Measurements from ENCODE around the gene MGRN1. TPM values are rescaled to one million over a fixed set of nuclear protein-coding genes. Genes with fewer than 3 reads are reported as not detected.

Gene MGRN1
- 31.4 and 37.7 TPM in 2 replicates for total RNA-seq

DNA sequence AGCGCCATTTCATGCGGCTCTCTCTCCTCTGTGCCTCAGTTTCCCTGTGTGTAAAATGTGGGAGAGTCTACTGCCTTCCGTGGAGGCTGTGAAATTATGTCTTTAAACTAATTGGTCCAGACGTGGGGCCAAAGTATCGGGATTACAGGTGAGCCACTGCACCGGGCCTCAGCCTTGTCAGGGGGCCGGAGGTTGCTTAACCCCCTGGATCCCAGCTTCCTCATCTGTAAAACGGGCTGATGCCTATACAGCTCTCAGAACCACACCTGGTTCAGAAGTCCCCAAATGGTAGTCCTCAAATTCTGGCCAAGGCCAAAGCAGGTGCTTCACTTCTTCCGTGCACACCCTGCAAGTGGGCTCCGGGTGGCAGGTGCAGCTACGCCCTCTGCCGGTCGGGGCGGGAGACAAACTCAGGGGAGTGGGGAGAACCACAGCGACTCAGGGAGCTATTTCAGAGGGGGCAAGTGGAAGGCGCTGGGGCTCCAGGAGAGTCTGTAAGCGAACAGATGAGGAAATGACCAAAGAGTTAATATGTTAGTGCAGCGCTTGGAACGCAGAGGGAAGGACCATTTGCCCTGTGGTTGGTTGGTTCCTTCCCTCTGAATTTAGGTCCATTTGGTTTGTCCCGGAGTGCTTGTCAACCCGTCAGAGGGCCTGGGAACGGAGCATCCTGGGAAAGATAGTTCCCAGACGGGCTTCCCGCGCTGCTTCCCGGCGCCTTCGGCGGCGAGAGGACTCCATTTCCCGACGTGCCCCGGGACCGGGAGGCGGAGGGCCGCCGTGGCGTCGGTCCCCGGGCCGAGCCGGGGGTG, at the start of gene MGRN1:
Gene MGRN1 (plus strand): TSS at position 812 of the 812 bp plus-strand sequence. CDS start 135 bp downstream, outside the sequence.

DNA sequence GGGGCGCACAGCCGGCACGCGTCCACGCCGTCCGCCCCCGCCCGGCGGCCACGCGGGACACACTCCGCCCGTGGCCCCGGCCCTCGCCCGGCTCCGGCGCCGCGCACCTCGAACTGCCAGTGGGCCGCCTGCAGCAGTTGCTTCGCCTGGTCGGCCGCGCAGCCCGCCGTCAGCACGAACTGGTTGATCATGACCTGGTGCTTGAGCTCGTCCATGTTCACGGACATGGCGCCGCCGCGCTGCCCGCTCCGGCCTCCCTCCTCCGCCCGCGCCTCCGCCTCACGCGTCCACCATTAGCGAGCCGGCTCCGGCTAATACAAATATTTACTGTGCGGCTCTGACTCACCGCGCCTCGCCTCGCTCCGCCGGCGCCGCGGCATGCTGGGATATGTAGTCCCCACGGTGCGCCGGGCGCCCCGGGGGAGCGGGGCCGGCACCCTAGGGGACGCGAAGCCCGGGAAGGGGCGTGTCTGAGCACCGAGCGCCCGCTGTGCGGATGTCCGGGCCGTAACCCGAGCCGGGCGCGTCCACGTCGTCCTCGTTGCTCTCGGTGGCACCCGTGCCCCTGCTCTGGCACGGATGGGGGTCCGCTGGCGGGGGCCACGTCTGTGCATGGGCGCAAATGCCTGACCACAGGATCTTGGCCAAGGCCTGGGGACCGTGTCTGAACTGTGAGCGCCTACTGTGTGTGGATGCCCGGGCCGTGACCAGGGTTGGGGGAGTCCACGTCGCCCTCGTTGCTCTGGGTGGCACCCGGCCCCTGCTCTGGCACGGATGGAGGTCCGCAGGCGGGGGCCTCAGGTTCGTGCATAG, 9.8 kb upstream of the MGRN1 start, which contains the start of gene UBALD1:
Gene UBALD1 (minus strand): TSS at position 318 of the 813 bp plus-strand sequence. CDS start 91 bp downstream, at position 227.

DNA sequence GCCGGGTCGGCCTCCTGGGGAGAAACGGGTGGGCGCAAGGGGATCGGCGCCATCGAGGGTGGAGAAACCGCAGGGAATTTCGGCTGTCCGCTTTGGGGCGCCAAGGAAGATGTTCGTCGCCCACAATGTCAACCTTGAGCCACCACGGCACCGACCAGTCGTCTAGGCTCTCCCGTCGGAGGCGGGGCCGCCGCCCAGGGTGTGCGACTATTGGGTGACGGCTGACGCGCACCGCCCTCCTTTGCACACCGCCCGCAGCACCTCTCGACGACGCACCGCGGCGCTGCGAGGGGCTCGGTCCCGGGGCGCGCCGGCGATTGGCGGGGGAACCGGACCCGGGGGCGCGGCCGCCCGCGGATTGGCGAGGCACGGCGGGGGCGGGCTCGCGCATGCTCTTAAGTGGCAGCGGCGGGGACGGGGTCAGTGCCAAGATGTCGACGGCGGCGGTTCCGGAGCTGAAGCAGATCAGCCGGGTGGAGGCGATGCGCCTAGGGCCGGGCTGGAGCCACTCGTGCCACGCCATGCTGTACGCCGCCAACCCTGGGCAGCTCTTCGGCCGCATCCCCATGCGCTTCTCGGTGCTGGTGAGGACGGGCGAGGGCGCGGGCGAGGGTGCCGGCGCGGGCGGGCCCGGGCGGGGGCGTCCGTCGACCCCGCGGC, 68.8 kb downstream of the MGRN1 start, which contains the start of gene NUDT16L1:
Gene NUDT16L1 (plus strand): TSS at position 267 of the 660 bp plus-strand sequence. CDS start 165 bp downstream, at position 432.

DNA sequence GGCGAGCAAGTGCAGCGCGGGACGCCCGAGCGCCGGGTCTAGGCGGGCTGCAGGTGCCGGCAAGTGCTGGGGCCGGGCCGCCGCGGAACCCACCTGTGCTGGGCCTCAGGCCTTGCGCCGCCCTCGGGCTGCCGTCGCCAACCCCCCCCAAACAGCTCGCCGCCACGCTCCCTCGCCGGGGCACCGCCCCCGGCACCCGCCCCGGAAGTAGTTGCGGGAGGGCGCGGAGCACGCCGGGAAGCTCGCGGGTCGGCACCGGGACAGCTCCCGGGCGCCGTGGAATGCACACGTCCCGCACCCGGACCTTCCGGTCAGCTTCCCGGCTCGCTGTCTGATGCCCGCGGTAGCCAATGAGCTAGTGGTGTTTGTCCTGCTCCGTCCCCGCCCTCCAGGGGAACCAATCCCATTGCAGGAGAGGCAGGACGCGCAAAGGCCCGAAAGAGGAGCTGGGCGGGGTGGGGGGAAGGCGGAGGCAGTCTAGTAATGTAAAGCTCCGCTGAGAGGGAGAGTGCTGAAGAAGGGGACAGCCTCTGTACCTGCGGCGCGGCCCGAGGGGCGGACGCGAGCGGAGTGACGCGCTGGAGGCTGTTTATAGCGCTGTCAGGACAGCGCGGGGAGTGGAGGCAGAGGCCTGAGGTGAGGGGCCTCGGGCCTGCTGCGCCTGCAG, 109.6 kb downstream of the MGRN1 start, which contains the start of the genes ANKS3 and DNAAF8:
Gene ANKS3 (minus strand): TSS at position 209 of the 667 bp plus-strand sequence. CDS start 4,122 bp downstream, outside the sequence.
Gene DNAAF8 (plus strand): TSS at position 475 of the 667 bp plus-strand sequence. CDS start 1,978 bp downstream, outside the sequence.

Other genes starting within 250 kb of the MGRN1 start
- gene CORO7, start 208.2 kb upstream of the MGRN1 start, total RNA-seq, result 13.3 and 14.1 TPM in 2 replicates
- gene DNAJA3, start 199.0 kb upstream of the MGRN1 start, total RNA-seq, result 44.1 and 49.4 TPM in 2 replicates
- 78.9 and 86.2 TPM in 2 replicates for gene NMRAL1, start 150.2 kb upstream of the MGRN1 start, total RNA-seq
- gene HMOX2, start 148.4 kb upstream of the MGRN1 start, total RNA-seq, result 58.8 and 79.6 TPM in 2 replicates
- 6.6 and 10.1 TPM in 2 replicates for gene CDIP1, start 86.1 kb upstream of the MGRN1 start, total RNA-seq
- not detected in 2 replicates for gene C16orf96, start 68.5 kb upstream of the MGRN1 start, total RNA-seq
- gene UBALD1, start 9.9 kb upstream of the MGRN1 start, total RNA-seq, result 2.3 and 6.0 TPM in 2 replicates
- 42.5 and 43.0 TPM in 2 replicates for gene NUDT16L1, start 68.7 kb downstream of the MGRN1 start, total RNA-seq
- 5.7 and 17.3 TPM in 2 replicates for gene ANKS3, start 109.4 kb downstream of the MGRN1 start, total RNA-seq
- 0.35 and 2.6 TPM in 2 replicates for gene DNAAF8, start 109.7 kb downstream of the MGRN1 start, total RNA-seq
- gene ZNF500, start 142.3 kb downstream of the MGRN1 start, total RNA-seq, result 8.6 and 10.3 TPM in 2 replicates
- not detected in 2 replicates for gene SEPTIN12, start 163.5 kb downstream of the MGRN1 start, total RNA-seq
- gene SMIM22, start 170.5 kb downstream of the MGRN1 start, total RNA-seq, result not detected in 2 replicates
- gene ROGDI, start 177.8 kb downstream of the MGRN1 start, total RNA-seq, result 21.3 and 38.1 TPM in 2 replicates
- 32.8 and 33.2 TPM in 2 replicates for gene GLYR1, start 222.5 kb downstream of the MGRN1 start, total RNA-seq
- gene UBN1, start 222.7 kb downstream of the MGRN1 start, total RNA-seq, result 13.8 and 18.6 TPM in 2 replicates

Measured in myometrial cell (primary cell).